SH-SY5Y (cell line): ENCODE measurements around the gene SLC39A12.

Source experiments
- GATA2 ChIP-seq: IDR thresholded peaks from 2 replicates; pipeline ENCODE4 v1.6.1; 2011; ENCODE audit warnings: mild to moderate bottlenecking, low read depth, low read length
- GATA3 ChIP-seq: IDR thresholded peaks from 2 replicates; pipeline ENCODE4 v1.6.1; 2011; ENCODE audit warnings: low read depth, mild to moderate bottlenecking, low read length, moderate library complexity

GRCh38 chr10:17958049-17958448, 6.3 kb downstream of the SLC39A12 start:
- TF ChIP-seq GATA2 (no peak), GATA3 (no peak)
